ENCODE results near the gene SPDYE11. TPM values are rescaled to one million over a fixed set of nuclear protein-coding genes. Genes with fewer than 3 reads are reported as not detected.
A peak's percentile ranks its signal among the peaks of the same experiment; 100 is the strongest.
"Not testable (repeated sequence)": the region's sequence is repeated elsewhere in the genome, so short reads cannot be mapped to it uniquely, and the experiment has no call there.

SPDYE11 gene, protein sequence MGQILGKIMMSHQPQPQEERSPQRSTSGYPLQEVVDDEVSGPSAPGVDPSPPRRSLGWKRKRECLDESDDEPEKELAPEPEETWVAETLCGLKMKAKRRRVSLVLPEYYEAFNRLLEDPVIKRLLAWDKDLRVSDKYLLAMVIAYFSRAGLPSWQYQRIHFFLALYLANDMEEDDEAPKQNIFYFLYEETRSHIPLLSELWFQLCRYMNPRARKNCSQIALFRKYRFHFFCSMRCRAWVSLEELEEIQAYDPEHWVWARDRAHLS
- total RNA-seq (not detected), polyA plus RNA-seq (not detected)
- long read RNA-seq, donor 1: 0 reads
- long read RNA-seq, donor 2: 0 reads
- long read RNA-seq, donor 3: 0 reads
- long read RNA-seq, donor 4: 0 reads

GRCh38 chr7:73057811-73058210 lies at the start of gene SPDYE11:
Gene SPDYE11 (minus strand): TSS chr7:73057911. CDS start chr7:73056111, 1,800 bp downstream.
- DNase-seq; H3K4me3 ChIP-seq (ENCODE audit: low read length); H3K27ac ChIP-seq (ENCODE audit: low read length); H3K27me3 ChIP-seq (ENCODE audit: control insufficient read depth, insufficient read depth); ATAC-seq; H3K4me1 ChIP-seq (ENCODE audit: control insufficient read depth, insufficient read depth, low read length); H3K9me3 ChIP-seq (ENCODE audit: control insufficient read depth, low read length); intact Hi-C loops (cut with DNase I): not testable (repeated sequence)
- no CpG with 5 or more reads among the region's 8 CpGs for WGBS

GRCh38 chr7:73085938-73086337 lies 28.2 kb upstream of the SPDYE11 start, which contains the start of gene SPDYE9:
Gene SPDYE9 (minus strand): TSS chr7:73086038. CDS start chr7:73084238, 1,800 bp downstream.
- DNase-seq; H3K4me3 ChIP-seq (ENCODE audit: low read length); intact Hi-C loops (cut with DNase I); H3K27me3 ChIP-seq (ENCODE audit: control insufficient read depth, insufficient read depth); H3K4me1 ChIP-seq (ENCODE audit: control insufficient read depth, insufficient read depth, low read length); ATAC-seq; H3K9me3 ChIP-seq (ENCODE audit: control insufficient read depth, low read length); H3K27ac ChIP-seq (ENCODE audit: low read length): not testable (repeated sequence)
- WGBS: no CpG with 5 or more reads among the region's 8 CpGs

DNA sequence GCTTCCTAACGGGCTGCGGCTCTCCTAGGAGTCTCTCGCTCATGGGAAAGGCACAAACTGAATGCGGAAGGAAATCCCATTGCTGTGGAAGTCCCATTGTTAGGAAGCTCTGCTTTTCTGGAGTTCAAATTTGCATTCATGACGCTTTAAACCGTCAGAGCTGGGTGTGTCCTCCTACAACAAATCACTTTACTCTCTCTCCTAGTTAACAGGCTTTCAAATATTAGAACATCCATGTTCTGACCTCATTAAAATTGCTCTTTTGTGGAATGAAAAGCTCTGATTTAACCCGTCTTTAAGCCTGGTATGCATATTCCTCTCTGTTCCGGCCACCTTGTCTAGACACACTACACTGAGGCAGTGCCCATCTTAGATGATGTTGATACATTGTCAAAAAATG lies 28.0 kb downstream of the SPDYE11 start, which contains the start of gene SPDYE8:
TSS of gene SPDYE8 (minus strand) at position 101 of the 400 bp plus-strand sequence. CDS start 1,800 bp downstream, outside the sequence.
- intact Hi-C loops (cut with DNase I); H3K4me3 ChIP-seq (ENCODE audit: low read length); ATAC-seq; H3K9me3 ChIP-seq (ENCODE audit: control insufficient read depth, low read length); H3K27me3 ChIP-seq (ENCODE audit: control insufficient read depth, insufficient read depth); H3K27ac ChIP-seq (ENCODE audit: low read length); H3K4me1 ChIP-seq (ENCODE audit: control insufficient read depth, insufficient read depth, low read length); DNase-seq: not testable (repeated sequence)
- no CpG with 5 or more reads among the region's 8 CpGs for WGBS

- H3K4me3 ChIP-seq (ENCODE audit: low read length): peak overlapping the region; percentile 20
- ATAC-seq; H3K27me3 ChIP-seq (ENCODE audit: control insufficient read depth, insufficient read depth); intact Hi-C loops (cut with DNase I); H3K4me1 ChIP-seq (ENCODE audit: control insufficient read depth, insufficient read depth, low read length); H3K27ac ChIP-seq (ENCODE audit: low read length); H3K9me3 ChIP-seq (ENCODE audit: control insufficient read depth, low read length): not testable (repeated sequence)
- WGBS: 23% methylated on average over 10 of the region's 10 CpGs
- DNase-seq: peak; percentile 16 to 32 (median 29)
Measured at GRCh38 chr7:73006491-73006890, 51.2 kb downstream of the SPDYE11 start.

- intact Hi-C loops (cut with DNase I); H3K9me3 ChIP-seq (ENCODE audit: control insufficient read depth, low read length); H3K4me1 ChIP-seq (ENCODE audit: control insufficient read depth, insufficient read depth, low read length); H3K27me3 ChIP-seq (ENCODE audit: control insufficient read depth, insufficient read depth): not testable (repeated sequence)
- ATAC-seq (peak; percentile 98 to 99), DNase-seq (peak; percentile 87 to 94 (median 93))
- peak overlapping the region; percentile 96 for H3K27ac ChIP-seq (ENCODE audit: low read length)
- under 1% methylated on average over 46 of the region's 66 CpGs for WGBS
- peak overlapping the region; percentile 66 for H3K4me3 ChIP-seq (ENCODE audit: low read length)
Measured at GRCh38 chr7:73005693-73006447, 51.8 kb downstream of the SPDYE11 start.

DNA sequence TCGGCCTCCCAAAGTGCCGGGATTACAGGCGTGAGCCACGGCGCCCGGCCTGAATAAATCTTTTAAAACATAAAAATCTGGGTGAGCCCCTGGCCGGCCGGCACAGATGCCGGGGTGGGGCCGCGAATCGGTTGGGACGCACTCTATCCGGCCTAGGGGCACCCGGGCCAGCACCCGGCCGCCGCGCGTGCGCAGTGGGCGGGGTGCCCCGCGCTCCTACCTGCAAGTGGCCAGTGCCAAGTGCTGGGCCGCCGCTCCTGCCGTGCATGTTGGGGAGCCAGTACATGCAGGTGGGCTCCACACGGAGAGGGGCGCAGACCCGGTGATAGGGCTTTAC lies 52.4 kb downstream of the SPDYE11 start:
- WGBS: 0% methylated on average over 15 of the region's 30 CpGs
- Histone ChIP-seq H3K4me3 (ENCODE audit: low read length) (peak overlapping the region; percentile 66), H3K27ac (ENCODE audit: low read length) (peak overlapping the region; percentile 96)
- H3K9me3 ChIP-seq (ENCODE audit: control insufficient read depth, low read length); intact Hi-C loops (cut with DNase I); H3K27me3 ChIP-seq (ENCODE audit: control insufficient read depth, insufficient read depth); H3K4me1 ChIP-seq (ENCODE audit: control insufficient read depth, insufficient read depth, low read length): not testable (repeated sequence)
- ATAC-seq (peak; percentile 98), DNase-seq (peak; percentile 85 to 95 (median 90))

- peak in 1 of 2 donors; percentile 51 for ATAC-seq
Measured at GRCh38 chr7:72997887-72998468, 59.7 kb downstream of the SPDYE11 start.

More at GRCh38 chr7:72997887-72998468, 59.7 kb downstream of the SPDYE11 start:
- H3K4me3 ChIP-seq (ENCODE audit: low read length); H3K9me3 ChIP-seq (ENCODE audit: control insufficient read depth, low read length); intact Hi-C loops (cut with DNase I); H3K27ac ChIP-seq (ENCODE audit: low read length); H3K27me3 ChIP-seq (ENCODE audit: control insufficient read depth, insufficient read depth); H3K4me1 ChIP-seq (ENCODE audit: control insufficient read depth, insufficient read depth, low read length); DNase-seq: not testable (repeated sequence)
- WGBS: no CpG with 5 or more reads among the region's 11 CpGs

Other genes starting within 250 kb of the SPDYE11 start
- gene TYW1B, start 229.7 kb downstream of the SPDYE11 start, total RNA-seq: 1 to 10 TPM; 1.3 to 3.2 (median 1.9) TPM
- 1.9 TPM for gene TYW1B, start 229.7 kb downstream of the SPDYE11 start, polyA plus RNA-seq
- 10 to 100 TPM; 19.0 to 29.5 (median 25.4) TPM for gene POM121, start 132.8 kb downstream of the SPDYE11 start, total RNA-seq
- 13.1 TPM for gene POM121, start 132.8 kb downstream of the SPDYE11 start, polyA plus RNA-seq
- gene TRIM74, start 88.4 kb downstream of the SPDYE11 start, total RNA-seq: under 1 TPM in 1 of 4 donors, not detected in 3; 0.53 TPM
- 0.27 TPM for gene TRIM74, start 88.4 kb downstream of the SPDYE11 start, polyA plus RNA-seq
- not detected for gene SPDYE8, start 28.1 kb downstream of the SPDYE11 start, total RNA-seq
- gene SPDYE8, start 28.1 kb downstream of the SPDYE11 start, polyA plus RNA-seq: not detected
- gene SPDYE9, start 28.1 kb upstream of the SPDYE11 start, total RNA-seq: not detected
- gene SPDYE9, start 28.1 kb upstream of the SPDYE11 start, polyA plus RNA-seq: not detected